HG03095 (cell line): Measurements from ENCODE around the gene SLC4A1AP.
A peak's percentile ranks its signal among the peaks of the same experiment; 100 is the strongest.
"Not testable (repeated sequence)": the region's sequence is repeated elsewhere in the genome, so short reads cannot be mapped to it uniquely, and the experiment has no call there.

Experiments used
- ATAC-seq: cut with Tn5 transposase; IDR thresholded peaks from one replicate; pipeline ENCODE4 v1.9.1; 2021; ENCODE audit warnings: moderate library complexity; ENCODE audit not compliant: unreplicated experiment

Gene SLC4A1AP

DNA sequence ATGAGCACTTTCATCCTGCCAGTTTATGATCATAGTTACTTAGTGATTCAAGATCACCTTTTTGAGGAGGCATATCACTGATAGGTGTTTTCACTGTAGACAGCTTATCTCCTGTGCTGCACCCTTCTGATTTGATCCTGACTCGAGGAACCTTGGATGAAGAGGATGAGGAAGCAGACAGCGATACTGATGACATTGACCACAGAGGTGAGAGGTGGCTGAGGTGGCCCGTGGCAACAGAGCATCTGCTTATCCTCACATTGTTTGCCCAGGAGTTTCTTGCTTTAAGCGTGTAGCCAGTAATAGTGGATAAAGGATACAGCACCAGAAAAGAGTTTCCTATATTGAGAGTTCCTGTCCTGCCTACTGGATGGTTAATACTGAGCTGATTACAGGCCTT lies 16.0 kb upstream of the SLC4A1AP start:
- ATAC-seq, result no peak

- ATAC-seq, result no peak
Observed at GRCh38 chr2:27651056-27651455, 12.6 kb upstream of the SLC4A1AP start.

GRCh38 chr2:27652341-27652740 lies 11.3 kb upstream of the SLC4A1AP start:
- ATAC-seq, result no peak

DNA sequence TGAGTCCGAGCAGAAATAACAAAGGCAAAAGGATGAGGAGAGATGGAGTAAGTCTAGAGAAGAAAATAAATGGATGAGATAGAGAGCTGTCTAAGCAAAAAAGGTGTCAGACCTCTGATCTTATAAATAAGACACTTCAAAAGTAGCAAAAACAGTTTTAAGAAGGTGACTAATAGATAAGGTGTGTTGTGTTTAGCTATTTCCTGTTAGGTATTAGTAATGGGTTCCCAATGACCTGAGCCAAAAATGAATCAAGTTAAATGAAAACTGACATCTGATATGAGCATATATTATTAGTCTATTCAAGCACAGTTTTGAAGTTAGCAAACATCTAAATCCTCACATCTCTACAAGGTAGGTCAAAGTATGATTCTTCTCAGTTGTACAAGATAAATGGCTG lies 10.9 kb upstream of the SLC4A1AP start:
- no peak for ATAC-seq

DNA sequence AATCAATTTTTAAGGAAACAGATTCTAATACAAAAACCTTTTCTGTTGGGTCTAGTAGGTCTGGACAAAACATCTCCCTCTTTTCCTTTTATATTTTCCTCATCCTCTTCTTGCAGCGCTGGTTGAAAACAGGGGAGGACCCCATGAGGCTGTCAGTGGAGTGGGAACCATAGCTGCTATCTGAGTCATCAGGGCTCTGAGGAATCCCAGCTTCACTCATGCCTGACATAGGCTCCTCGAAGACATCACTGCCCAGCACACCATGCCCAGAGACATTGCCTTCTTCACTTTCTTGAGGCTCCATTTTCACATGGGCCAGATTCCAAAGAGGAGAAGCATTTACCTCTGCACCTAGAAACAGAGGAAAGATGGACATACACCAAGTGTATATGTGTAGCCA lies 10.3 kb upstream of the SLC4A1AP start:
- no peak for ATAC-seq

- no peak for ATAC-seq
Observed at GRCh38 chr2:27655155-27655951, 8.3 kb upstream of the SLC4A1AP start.

GRCh38 chr2:27661371-27661770 lies 2.3 kb upstream of the SLC4A1AP start:
- ATAC-seq, result no peak

- ATAC-seq, result no peak
Observed at GRCh38 chr2:27664154-27664574, 475 bp downstream of the SLC4A1AP start.

- no peak for ATAC-seq
Observed at GRCh38 chr2:27664622-27665363, 1.1 kb downstream of the SLC4A1AP start.

GRCh38 chr2:27667446-27667845 lies 3.8 kb downstream of the SLC4A1AP start:
- no peak for ATAC-seq

DNA sequence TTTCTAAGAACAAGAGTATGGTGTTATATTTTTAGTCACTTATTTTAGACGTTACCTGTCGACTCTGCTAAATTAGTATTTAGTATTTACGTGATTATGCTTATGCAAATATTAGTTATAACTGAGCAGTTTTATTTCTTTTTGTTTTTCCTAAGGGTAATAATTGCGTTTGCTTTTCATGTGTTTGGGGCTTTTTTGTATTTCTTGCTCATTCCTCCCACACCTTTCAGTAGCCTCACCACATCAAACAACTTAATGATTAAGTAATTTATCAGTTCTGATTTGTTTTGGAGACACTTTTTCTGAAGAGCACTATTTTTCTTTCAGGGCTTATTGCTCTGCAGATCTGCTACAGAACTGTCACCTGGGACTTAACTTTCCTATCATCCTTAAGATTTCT lies 7.5 kb downstream of the SLC4A1AP start:
- no peak for ATAC-seq

GRCh38 chr2:27672723-27673486 lies 9.2 kb downstream of the SLC4A1AP start:
- ATAC-seq, result no peak

DNA sequence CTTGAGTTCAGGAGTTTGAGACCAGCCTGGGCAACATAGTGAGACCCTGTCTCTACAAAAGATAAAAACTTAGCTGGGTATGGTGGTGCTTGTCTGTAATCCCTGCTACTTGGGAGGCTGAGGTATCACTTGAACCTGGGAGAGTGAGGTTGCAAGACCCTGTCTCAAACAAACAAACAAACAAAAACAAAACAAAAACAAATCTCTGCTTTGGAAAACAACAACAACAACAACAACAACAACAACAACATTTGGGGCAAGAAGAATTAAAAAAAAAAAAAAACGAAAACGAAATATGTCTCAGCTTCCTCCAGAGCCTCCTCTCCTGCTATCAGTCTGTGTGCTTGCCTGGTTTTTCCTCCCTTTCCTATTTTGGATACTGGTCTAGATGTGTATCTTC lies 16.9 kb downstream of the SLC4A1AP start:
- no peak for ATAC-seq

DNA sequence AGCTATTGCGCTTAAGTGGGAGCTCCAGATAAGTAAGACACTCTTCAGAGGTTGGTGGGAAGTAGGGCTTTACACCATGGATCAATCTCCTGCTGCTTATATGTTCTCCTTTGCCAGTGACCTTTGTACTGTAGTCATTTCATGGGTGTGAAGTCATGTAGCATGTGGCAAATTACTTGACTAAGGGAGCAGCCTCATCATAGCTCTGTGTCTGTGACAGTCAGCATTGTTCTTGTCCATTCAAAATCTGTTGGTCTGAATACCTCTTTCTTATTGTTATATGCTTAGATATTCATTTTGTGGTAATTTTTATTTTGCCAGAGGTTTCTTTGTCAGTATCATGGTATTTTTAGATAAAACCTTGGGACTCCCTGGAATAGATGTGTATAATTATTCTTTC lies 18.2 kb downstream of the SLC4A1AP start:
- ATAC-seq, result no peak

DNA sequence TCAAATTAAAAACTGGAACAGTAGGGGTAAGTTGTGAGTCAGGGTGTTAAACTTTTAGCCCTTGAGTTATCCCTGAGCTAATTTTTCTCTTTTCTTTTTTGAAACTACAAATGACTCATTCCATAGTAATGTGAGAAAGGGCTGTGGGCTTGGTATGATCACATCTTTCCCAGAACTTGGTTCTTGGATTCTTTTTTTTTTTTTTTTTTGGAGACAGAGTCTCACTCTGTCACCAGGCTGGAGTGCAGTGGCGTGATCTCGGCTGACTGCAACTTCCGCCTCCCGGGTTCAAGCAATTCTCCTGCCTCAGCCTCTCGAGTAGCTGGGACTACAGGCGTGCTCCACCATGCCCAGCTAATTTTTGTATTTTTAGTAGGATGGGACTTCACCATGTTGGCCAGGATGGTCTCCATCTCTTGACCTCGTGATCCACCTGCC lies 18.7 kb downstream of the SLC4A1AP start:
- not testable (repeated sequence) for ATAC-seq

GRCh38 chr2:27683390-27684071 lies 19.8 kb downstream of the SLC4A1AP start:
- peak; percentile 59 for ATAC-seq

GRCh38 chr2:27685006-27685405 lies 21.3 kb downstream of the SLC4A1AP start:
- not testable (repeated sequence) for ATAC-seq

DNA sequence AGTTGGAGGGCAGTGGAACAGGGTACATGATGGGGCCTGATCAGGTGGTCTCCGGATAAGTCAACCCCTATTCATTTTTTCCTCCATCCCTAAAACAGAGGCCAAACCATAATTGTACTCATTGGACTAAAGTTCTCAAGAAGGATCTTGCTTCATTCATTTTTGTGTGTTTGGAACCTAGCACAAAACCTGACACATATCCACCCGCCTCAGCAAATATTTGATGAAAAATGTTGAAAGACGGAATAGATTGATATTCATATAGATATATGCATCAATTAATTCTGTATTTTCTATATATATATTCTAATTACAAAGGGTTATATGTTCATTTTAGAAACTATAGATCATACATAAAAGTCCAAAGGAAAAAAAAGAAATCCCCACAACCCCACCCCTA lies 21.9 kb downstream of the SLC4A1AP start:
- ATAC-seq, result no peak

- ATAC-seq, result no peak
Observed at GRCh38 chr2:27687232-27687631, 23.5 kb downstream of the SLC4A1AP start.

DNA sequence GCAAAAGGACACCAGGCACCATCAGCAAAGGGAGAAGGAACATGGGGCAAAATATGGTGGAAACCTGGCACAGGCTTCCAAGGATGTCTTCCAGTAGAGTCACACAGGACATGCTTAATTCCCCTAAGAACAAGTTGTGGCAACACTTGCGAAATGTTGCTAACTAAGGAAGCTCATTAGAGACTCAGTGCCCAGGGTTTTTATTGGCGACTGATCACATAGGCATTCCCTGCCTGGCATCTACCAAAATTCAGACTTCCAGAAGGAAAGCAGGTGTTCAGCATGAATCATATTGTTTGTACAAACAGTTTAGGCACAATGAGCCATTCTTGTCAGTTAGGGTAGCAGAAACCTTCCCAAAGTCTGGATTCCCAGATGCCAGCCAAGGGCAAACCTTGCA lies 25.7 kb downstream of the SLC4A1AP start:
- ATAC-seq, result no peak

- ATAC-seq, result no peak
Observed at GRCh38 chr2:27690052-27690451, 26.4 kb downstream of the SLC4A1AP start.
